Thyroid gland (tissue), 4 donors: ENCODE measurements around the gene SH3RF3.

Experiments used
- POLR2A ChIP-seq, 2 donors: fragments of 450-650 bp; IDR thresholded peaks; one replicate each; pipeline ENCODE4 v1.6.1; 2017; ENCODE audit warnings: antibody characterized with exemption in 2 of 2, mild to moderate bottlenecking in 2 of 2, moderate library complexity in 1 of 2
- TF ChIP-seq, protein P1 (sequence below), 6 experiments: fragments of 200-600 bp in 3 of 6; fragments of 450-650 bp in 3 of 6; sonication (generic) in 3 of 6; IDR thresholded peaks; one replicate each; pipeline ENCODE4 v1.5.1; 2016 to 2019; ENCODE audit warnings: antibody characterized with exemption in 6 of 6, mild to moderate bottlenecking in 2 of 6, inconsistent platforms in 1 of 6, moderate library complexity in 1 of 6

DNA sequence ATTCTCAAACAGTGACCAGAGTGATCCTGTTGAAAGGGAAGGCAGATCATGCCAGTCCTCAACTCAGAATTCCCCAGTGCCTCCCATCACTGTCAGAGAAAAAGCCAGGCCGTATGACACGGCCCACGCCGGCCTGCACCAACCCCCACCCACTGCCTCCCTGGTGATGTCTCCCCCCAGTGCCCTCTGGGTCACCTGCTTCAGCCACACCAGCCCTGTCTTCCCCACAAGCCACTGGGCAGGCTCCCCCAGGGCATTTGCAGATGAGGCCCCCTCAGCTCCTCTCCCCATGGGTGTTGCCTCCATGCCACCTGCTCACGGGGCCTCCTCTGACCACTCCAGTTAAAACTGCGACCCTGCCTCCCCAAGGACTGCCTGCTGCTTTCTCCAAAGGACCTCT lies 169.8 kb downstream of the SH3RF3 start:
- TF ChIP-seq, protein P1, sequence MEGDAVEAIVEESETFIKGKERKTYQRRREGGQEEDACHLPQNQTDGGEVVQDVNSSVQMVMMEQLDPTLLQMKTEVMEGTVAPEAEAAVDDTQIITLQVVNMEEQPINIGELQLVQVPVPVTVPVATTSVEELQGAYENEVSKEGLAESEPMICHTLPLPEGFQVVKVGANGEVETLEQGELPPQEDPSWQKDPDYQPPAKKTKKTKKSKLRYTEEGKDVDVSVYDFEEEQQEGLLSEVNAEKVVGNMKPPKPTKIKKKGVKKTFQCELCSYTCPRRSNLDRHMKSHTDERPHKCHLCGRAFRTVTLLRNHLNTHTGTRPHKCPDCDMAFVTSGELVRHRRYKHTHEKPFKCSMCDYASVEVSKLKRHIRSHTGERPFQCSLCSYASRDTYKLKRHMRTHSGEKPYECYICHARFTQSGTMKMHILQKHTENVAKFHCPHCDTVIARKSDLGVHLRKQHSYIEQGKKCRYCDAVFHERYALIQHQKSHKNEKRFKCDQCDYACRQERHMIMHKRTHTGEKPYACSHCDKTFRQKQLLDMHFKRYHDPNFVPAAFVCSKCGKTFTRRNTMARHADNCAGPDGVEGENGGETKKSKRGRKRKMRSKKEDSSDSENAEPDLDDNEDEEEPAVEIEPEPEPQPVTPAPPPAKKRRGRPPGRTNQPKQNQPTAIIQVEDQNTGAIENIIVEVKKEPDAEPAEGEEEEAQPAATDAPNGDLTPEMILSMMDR (IDR thresholded peaks at IDR 0.05), result no peak
- no peak for TF ChIP-seq POLR2A (IDR thresholded peaks at IDR 0.05)
